DMS114 treated with DMSO at 0.1 percent for 48 hours (cell line): ENCODE data around the gene SLC17A4.
A peak's percentile ranks its signal among the peaks of the same experiment; 100 is the strongest.
"Not testable (repeated sequence)": the region's sequence is repeated elsewhere in the genome, so short reads cannot be mapped to it uniquely, and the experiment has no call there.

ENCODE experiments used
- DNase-seq: peaks from one replicate; lab custom pipeline; 2025; ENCODE audit not compliant: unreplicated experiment; lab: John Stamatoyannopoulos, UW

The SLC17A4 gene

GRCh38 chr6:25754535-25754934 lies at the start of gene SLC17A4:
TSS of gene SLC17A4 (plus strand) at chr6:25754742. CDS start at chr6:25761963, 7,221 bp downstream.
- no peak for DNase-seq

DNA sequence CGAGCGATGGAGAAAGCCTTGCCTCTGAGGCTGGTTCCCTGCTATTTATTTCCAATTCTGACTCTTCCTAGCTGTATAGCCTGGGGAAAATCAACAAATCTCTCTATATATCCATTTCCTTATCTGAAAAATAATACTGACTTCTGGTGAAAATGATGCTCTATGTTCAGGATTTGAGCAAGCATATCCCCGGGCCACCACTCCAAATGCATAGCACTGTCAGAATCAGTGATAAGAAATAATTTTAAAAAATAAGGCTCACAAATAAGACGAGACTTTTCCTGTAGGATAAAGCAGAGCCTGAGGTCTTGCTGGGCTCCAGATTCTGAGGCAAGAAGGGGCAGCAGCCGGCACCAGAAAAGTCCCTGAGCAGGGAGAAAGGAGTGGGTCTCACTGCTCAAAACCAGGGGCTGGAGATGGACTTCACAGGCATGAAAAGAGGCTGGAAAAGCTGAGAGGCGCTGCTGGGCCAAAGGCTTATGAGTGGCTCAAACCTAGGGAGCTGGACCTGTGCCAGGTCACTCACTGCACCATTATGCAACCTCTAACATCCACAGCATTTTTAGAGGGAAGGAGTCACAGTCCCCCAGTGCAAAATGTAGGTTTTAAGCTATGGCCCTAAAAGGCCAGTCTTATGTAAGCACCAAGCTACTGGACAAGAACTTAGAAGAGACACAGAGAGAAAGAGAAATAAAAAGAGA lies 48.1 kb upstream of the SLC17A4 start:
- DNase-seq: no peak

GRCh38 chr6:25709761-25710160 lies 44.8 kb upstream of the SLC17A4 start:
- no peak for DNase-seq

DNA sequence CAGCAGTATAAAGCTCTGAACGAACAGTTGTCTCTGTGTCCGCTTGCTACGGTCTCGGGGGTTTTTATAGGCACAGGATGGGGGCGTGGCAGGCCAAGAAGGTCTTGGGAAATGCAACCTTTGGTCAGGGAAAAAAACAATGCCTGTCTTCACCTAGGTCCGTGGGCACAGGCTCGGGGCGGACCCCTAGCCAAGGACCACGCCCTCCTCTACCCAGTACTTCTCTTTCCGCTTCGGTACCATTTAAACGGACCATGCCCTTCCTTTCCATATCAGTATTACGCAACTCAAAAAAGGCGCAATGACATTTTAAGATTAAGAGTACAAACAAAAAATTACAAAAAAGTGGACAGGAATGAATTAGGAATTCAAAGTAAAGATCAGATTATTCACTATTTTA lies 44.3 kb upstream of the SLC17A4 start:
- no peak for DNase-seq

GRCh38 chr6:25713824-25714223 lies 40.7 kb upstream of the SLC17A4 start:
- DNase-seq: no peak

- no peak for DNase-seq
Observed at GRCh38 chr6:25714765-25715164, 39.8 kb upstream of the SLC17A4 start.

DNA sequence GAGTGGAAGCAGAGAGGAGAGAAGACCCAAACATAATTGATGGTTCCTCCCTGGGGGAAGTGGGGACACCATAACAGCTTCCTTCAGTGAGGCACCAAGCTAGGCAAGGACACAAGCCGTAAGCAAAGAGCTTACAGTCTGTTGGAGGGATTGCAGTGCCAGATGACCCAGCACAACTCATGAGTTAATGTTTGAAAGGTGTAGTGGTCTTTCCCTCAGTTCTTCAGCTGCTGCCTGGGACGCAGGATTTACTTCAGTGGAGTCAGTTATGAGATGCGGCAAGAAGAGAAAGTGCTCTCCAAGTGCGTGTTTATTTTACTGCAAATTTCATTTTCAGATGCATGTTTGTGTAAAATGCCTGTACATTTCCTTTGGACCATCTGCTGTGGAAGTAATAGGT lies 38.7 kb upstream of the SLC17A4 start:
- no peak for DNase-seq

DNA sequence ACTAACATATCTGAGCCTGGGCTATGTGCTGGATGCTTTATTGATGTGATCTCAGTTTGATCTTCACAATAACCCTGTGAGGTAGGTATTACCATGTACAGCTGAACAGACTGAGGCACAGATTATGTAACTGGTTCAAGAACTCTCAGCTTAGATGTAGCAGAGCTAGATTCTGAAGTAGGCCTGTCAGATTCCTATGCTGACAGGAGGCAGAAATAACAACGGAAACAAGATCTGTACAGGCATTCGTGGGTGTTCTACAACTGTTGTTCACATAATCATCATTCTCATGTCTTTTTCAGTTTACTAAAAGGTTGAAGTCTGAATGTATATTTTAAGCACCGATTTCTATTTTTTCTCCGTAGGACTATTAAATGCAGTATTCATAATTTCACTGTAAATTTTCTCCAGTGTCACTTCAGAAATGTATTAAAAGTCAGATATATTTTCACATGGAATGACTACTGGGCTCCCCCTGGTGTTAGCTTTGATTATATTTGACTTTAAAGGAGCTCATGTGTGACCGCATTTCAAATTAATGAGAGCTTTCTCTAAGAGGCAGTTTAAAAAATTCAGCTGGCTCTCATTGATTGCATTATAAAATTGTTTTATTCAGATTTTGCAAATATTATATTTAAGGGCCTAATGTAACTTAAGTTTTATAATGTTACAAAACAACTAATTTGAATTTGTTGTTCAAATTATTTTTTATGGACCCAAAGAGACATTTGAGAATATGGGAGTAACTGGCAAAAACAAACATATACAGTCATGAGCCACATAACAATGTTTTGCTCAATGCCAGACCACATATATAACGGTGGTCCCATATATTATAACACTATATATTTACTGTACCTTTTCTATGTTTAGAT lies 36.4 kb upstream of the SLC17A4 start:
- DNase-seq: peak; percentile 40

GRCh38 chr6:25726122-25726911 lies 28.2 kb upstream of the SLC17A4 start:
- DNase-seq: no peak

- DNase-seq: no peak
Observed at GRCh38 chr6:25727028-25727427, 27.5 kb upstream of the SLC17A4 start.

DNA sequence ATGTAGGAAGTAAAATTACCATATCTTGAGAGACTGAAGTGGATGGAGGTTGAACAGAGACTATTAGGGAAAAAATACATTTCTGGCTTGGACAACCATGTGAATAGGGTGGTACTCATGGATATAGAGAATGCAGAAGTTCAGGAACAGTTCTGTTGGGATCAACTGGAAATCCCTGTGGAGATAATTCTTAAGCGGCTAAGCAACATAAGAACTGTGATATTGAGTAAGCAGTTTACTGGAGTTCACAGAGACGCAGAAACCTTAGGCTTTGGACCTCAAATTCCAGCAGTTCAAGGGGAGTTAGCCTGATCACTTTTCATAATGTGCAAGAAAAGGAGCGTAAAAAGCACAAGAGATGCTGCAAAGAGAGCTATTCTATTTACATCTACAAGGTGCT lies 23.6 kb upstream of the SLC17A4 start:
- no peak for DNase-seq

DNA sequence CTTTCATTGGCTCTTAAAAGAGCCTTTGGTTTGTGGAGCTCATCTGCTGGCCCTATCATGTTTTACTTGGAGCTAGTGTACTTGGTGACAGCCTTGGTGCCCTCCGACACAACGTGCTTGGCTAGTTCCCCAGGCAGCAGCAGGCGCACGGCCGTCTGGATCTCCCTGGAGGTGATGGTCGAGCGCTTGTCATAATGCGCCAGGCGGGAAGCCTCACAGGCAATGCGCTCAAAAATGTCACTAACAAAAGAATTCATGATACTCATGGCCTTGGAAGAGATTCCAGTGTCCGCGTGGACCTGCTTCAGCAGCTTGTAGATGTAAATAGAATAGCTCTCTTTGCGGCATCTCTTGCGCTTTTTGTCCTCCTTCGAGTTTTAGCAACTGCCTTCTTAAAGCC lies 22.8 kb upstream of the SLC17A4 start:
- DNase-seq: no peak

GRCh38 chr6:25732468-25733198 lies 21.9 kb upstream of the SLC17A4 start:
- no peak for DNase-seq

DNA sequence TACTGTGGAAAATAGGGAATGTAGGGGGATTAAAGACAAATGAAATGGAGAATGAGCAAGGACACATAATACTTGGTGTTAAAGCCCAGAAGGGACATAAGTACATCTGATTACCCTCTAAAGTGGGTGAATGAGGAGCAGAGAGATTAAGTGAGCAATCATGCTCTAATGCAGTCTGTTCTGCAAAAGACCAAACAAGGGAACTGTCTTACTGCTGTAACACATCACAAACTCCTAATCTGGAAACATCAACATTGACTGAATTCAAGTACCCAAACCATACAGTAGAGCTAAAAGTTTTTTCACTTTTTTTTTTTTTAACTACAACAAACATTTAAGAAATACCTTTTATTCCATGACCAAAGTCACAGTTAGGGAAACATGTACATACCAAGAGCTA lies 19.3 kb upstream of the SLC17A4 start:
- no peak for DNase-seq

DNA sequence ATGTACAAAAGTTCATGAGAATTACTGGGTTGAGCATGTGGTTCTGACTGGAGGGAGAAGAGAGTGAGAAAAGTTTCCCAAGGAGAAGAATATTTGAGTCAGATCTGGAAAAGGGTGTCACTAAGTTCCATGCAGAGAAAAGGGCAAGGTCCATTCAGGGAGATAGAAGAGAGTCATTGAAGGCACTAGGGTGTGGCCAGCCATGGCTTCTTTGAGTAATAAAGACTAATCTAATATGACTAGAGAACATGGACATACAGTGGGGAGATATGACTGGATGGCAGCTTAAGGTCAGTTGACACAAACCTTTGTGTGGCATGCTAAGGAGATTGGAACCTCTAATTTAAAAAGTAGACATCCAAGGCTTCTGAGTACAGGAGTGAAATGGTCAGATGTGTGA lies 10.7 kb upstream of the SLC17A4 start:
- DNase-seq: no peak

DNA sequence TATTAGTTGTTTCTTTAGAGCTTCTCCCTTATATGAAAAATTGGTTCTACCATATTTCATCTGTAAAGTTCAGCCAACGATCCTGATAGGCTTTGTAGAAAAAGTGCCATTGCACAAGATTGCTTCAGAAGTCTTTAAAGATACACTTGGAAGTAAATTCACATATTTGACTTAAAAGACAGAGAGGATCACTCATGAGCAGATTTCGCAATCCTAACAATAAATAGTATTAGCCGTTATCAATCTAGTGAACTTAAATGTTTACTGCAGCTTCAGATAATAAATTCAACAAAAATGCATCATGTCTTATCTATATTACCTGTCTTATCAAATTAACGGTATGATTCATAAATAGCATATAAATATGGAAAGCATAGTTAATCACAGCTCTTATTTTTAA lies 8.7 kb upstream of the SLC17A4 start:
- no peak for DNase-seq

GRCh38 chr6:25746968-25747367 lies 7.6 kb upstream of the SLC17A4 start:
- no peak for DNase-seq

GRCh38 chr6:25747477-25747876 lies 7.1 kb upstream of the SLC17A4 start:
- no peak for DNase-seq

GRCh38 chr6:25748049-25748448 lies 6.5 kb upstream of the SLC17A4 start:
- no peak for DNase-seq

- DNase-seq: not testable (repeated sequence)
Observed at GRCh38 chr6:25748601-25749517, 5.7 kb upstream of the SLC17A4 start.
